Glutamatergic neuron (in vitro differentiated cells): Measurements from ENCODE around the gene KIAA1671. TPM values are rescaled to one million over a fixed set of nuclear protein-coding genes. Genes with fewer than 3 reads are reported as not detected.

Source experiments
- DNase-seq: peaks from one replicate; pipeline ENCODE4 v3.0.0; 2022
- H3K27ac Mint-ChIP-seq: one replicate; pipeline ENCODE4 v1.8.0; 2020; ENCODE audit warnings: mild to moderate bottlenecking, mixed read lengths, inconsistent platforms; ENCODE audit not compliant: unreplicated experiment
- H3K27me3 Mint-ChIP-seq: one replicate; pipeline ENCODE4 v1.8.0; 2020; ENCODE audit warnings: mild to moderate bottlenecking, moderate library complexity, mixed read lengths, inconsistent platforms; ENCODE audit not compliant: unreplicated experiment
- H3K36me3 Mint-ChIP-seq: one replicate; pipeline ENCODE4 v1.8.0; 2020; ENCODE audit warnings: mild to moderate bottlenecking, mixed read lengths, inconsistent platforms; ENCODE audit not compliant: unreplicated experiment
- H3K4me1 Mint-ChIP-seq: one replicate; pipeline ENCODE4 v1.8.0; 2020; ENCODE audit warnings: mild to moderate bottlenecking, low read depth, mixed read lengths, inconsistent platforms; ENCODE audit not compliant: unreplicated experiment
- H3K4me3 Mint-ChIP-seq: one replicate; pipeline ENCODE4 v1.8.0; 2020; ENCODE audit warnings: mild to moderate bottlenecking, mixed read lengths, inconsistent platforms; ENCODE audit not compliant: unreplicated experiment
- H3K9me3 Mint-ChIP-seq: one replicate; pipeline ENCODE4 v1.8.0; 2020; ENCODE audit warnings: mild to moderate bottlenecking, moderate library complexity, mixed read lengths, inconsistent platforms; ENCODE audit not compliant: unreplicated experiment
- total RNA-seq: library from RNA; stranded (reverse); fragmentation: NEBNext Ultra II Directional; extraction: Animal tissue kit (Norgen Biotek cat#: 25700); gene quantifications from one replicate; pipeline ENCODE4 v1.2.1, GENCODE V29; 2021; ENCODE audit not compliant: unreplicated experiment
- TF ChIP-seq, protein P1 (sequence below): fragments of 200-600 bp; sonication (generic); IDR thresholded peaks from one replicate; pipeline ENCODE4 v1.5.0; 2021; ENCODE audit not compliant: partially characterized antibody, unreplicated experiment

The KIAA1671 gene
- total RNA-seq, 1 donor from 2014 or later: 15.3 TPM

DNA sequence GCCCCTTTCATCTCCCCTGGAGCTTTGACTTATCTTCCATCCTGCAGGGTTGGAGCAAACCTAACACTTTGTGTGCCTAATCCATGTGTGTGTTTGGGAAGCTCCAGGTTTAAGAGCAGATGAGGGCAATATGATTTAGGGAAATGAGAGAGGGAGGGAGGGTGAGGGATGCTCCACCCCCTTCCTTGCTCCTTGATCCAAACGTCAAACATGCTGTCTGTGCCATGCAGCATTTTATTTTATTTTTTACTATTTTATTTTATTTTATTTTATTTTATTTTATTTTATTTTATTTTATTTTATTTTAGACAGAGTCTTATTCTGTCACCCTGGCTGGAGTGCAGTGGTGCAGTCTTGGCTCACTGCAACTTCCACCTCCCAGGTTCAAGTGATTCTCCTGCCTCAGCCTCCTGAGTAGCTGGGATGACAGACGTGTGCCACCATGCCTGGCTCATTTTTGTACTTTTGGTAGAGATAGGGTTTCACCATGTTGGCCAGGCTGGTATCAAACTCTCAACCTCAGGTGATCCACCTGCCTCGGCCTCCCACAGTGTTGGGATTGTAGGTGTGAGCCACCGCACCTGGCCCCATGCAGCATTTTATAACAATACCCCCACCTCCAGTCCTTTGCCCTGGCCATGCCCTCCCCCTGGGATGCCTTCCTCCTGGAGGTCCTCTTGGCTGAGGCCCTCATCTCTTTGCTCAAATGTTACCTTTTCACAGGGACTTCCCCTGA is 194.6 kb downstream of the KIAA1671 start:
- Mint-ChIP-seq H3K9me3 (peaks cover 2% of the 10 kb centered on the region), H3K36me3 (no peaks in the 10 kb centered on the region), H3K27me3 (peaks cover 5% of the 10 kb centered on the region), H3K4me1 (peaks cover 21% of the 10 kb centered on the region), H3K27ac (no peak overlapping the region), H3K4me3 (no peak overlapping the region)
- DNase-seq: no peak
- TF ChIP-seq, protein P1, sequence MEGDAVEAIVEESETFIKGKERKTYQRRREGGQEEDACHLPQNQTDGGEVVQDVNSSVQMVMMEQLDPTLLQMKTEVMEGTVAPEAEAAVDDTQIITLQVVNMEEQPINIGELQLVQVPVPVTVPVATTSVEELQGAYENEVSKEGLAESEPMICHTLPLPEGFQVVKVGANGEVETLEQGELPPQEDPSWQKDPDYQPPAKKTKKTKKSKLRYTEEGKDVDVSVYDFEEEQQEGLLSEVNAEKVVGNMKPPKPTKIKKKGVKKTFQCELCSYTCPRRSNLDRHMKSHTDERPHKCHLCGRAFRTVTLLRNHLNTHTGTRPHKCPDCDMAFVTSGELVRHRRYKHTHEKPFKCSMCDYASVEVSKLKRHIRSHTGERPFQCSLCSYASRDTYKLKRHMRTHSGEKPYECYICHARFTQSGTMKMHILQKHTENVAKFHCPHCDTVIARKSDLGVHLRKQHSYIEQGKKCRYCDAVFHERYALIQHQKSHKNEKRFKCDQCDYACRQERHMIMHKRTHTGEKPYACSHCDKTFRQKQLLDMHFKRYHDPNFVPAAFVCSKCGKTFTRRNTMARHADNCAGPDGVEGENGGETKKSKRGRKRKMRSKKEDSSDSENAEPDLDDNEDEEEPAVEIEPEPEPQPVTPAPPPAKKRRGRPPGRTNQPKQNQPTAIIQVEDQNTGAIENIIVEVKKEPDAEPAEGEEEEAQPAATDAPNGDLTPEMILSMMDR: no peak

DNA sequence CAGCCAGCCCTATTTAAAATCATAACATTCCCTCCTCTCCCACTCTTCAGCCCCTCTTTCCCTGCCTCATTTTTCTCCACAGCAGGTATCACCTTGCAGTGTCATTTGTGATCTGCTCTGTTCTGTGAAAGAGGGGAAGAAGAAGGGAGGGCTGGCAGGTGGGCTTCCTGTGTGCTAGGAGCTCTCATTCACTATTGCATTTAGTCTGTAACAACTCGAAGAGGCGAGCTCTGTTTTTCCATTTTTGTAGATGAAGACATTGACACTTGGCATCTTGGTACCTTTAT is 195.1 kb downstream of the KIAA1671 start:
- TF ChIP-seq, protein P1: no peak
- Mint-ChIP-seq H3K9me3 (peaks cover 2% of the 10 kb centered on the region), H3K27me3 (peaks cover 5% of the 10 kb centered on the region), H3K4me3 (no peak overlapping the region), H3K27ac (no peak overlapping the region), H3K4me1 (peaks cover 21% of the 10 kb centered on the region), H3K36me3 (no peaks in the 10 kb centered on the region)
- no peak for DNase-seq

DNA sequence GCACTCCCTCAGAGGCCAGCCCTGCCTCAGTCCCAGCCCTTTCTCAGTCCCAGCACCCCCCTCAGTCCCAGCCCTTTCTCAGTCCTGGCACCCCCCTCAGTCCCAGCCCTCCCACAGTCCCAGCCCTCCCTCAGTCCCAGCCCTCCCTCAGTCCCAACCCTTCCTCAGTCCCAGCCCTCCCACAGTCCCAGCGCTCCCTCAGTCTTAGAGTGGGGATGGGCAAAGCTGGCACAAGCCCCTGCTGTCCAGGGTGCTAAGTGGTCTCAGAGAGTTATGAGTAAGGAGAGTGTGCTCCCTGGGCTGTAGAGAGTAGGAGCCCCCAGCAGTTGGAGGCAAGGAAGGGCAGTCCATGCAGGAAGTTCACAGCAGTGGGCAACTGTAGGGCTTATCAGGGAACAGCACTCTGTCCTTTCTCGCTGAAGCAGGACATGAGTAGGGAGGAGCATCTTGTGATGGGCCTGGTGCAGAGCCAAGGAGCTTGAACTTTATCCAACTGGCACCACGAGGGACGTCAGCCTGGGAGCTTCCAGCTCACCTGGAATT is 195.7 kb downstream of the KIAA1671 start:
- DNase-seq: no peak
- Mint-ChIP-seq H3K4me1 (peaks cover 20% of the 10 kb centered on the region), H3K27ac (no peak overlapping the region), H3K27me3 (peaks cover 3% of the 10 kb centered on the region), H3K9me3 (peaks cover 2% of the 10 kb centered on the region), H3K4me3 (no peak overlapping the region), H3K36me3 (no peaks in the 10 kb centered on the region)
- TF ChIP-seq, protein P1: no peak

DNA sequence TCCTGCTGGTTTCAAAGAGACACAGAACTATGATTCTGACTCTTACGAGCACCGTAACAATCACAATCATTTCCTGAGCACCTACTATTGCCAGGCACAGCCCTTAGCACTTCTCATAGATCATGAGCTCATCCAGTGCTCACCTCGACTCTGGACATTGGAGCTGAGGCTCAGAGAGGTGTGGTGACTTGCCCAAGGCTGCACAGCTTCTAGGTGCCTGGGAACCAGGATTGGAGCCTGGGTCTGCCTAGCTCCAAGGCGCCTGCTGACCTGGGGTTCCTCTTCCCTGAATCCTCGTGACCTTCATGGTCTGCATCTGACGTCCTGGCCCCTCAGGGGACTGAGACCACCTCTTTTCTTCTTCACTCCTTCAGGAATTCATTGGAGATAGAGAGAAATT is 196.5 kb downstream of the KIAA1671 start:
- Mint-ChIP-seq H3K9me3 (no peaks in the 10 kb centered on the region), H3K27me3 (no peaks in the 10 kb centered on the region), H3K27ac (no peak overlapping the region), H3K4me3 (no peak overlapping the region), H3K36me3 (no peaks in the 10 kb centered on the region), H3K4me1 (peaks cover 17% of the 10 kb centered on the region)
- DNase-seq: no peak
- TF ChIP-seq, protein P1: no peak

DNA sequence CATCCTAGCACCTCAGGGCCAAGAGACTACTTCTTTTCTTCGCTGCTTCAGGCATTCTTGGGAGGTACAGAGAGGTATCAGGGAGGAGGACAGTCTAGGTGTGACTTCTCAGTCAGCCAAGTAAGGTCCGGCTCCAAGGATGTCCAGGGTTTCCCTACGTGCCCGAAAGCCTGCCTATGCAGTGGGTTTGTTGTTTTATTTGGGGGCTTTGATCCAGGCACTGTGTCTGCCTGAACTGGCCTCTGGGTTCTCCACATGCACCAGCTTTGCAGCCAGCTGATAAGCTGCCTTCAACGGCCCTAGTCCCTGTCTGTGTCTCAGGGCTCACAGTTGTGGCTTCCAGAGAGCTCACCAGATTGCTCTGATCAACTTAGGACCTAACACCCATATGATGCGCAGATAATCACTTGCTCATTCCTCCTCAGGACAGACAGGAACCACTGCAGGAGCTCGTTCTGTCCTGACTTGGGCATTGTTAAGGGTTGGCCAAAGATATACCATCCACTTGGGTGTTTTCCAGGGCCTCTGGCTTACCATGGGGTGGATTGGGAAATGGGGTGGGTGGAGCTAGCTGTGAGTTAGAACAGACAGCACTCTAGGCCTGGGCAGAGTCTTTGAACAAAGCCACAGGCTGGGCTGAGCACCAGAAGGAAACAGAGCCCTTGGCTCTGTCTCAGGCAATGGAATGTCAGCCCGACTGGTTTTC is 201.6 kb downstream of the KIAA1671 start:
- Mint-ChIP-seq H3K27me3 (peaks cover 2% of the 10 kb centered on the region), H3K36me3 (no peaks in the 10 kb centered on the region), H3K4me1 (peaks cover 9% of the 10 kb centered on the region), H3K27ac (no peak overlapping the region), H3K4me3 (no peak overlapping the region), H3K9me3 (peaks cover 2% of the 10 kb centered on the region)
- TF ChIP-seq, protein P1: no peak
- no peak for DNase-seq
